GM12878 (cell line): Measurements from ENCODE around the gene CYTIP. TPM values are rescaled to one million over a fixed set of nuclear protein-coding genes. Genes with fewer than 3 reads are reported as not detected.
A peak's percentile ranks its signal among the peaks of the same experiment; 100 is the strongest.

Experiments
- ATAC-seq: fragments of 200-7000 bp; cut with Tn5 transposase; 3 replicates; pipeline ENCODE4 v1.9.1; 2020; ENCODE audit warnings: mild to moderate bottlenecking, moderate library complexity
- BruUV-seq: library from RNA; stranded (reverse); fragments of 400-500 nt; replicated peaks from 2 replicates; lab custom pipeline; 2021; lab: Mats Ljungman, UMichigan
- CTCF ChIA-PET: fragments of 300-600 bp; sonication (Branson Sonifier 250); formaldehyde crosslinking; extraction: SDS; loops from one replicate; lab custom pipeline; 2021; ENCODE audit warnings: inconsistent platforms; lab: Yijun Ruan, JAX
- POLR2A ChIA-PET: fragments of 350-600 bp; formaldehyde crosslinking; extraction: SDS; loops from one replicate; lab custom pipeline; 2021; ENCODE audit warnings: inconsistent platforms; lab: Charles Lee
- RAD21 ChIA-PET: fragments of 300-600 bp; sonication (Branson Sonifier 250); formaldehyde crosslinking; loops from one replicate; lab custom pipeline; 2023; ENCODE audit warnings: antibody characterized with exemption; ENCODE audit not compliant: unreplicated experiment; lab: Charles Lee
- SMC1A ChIA-PET: fragments of 300-600 bp; sonication (Branson Sonifier 250); formaldehyde crosslinking; loops from one replicate; lab custom pipeline; 2023; ENCODE audit not compliant: unreplicated experiment, uncharacterized antibody; lab: Charles Lee
- DNase-seq: peaks from one replicate; pipeline ENCODE4 v3.0.0-alpha.2; 2011; ENCODE audit warnings: low read depth, low spot score
- FAIRE-seq: peaks from 3 replicates; lab custom pipeline; 2011; peaks lifted over from hg19 to GRCh38; lab: Jason Lieb, UNC
- H2AFZ ChIP-seq: 2 replicates; pipeline ENCODE4 v1.6.0; 2011; ENCODE audit warnings: low read depth, low read length, control low read depth; ENCODE audit not compliant: control insufficient read depth
- H3K27ac ChIP-seq: 2 replicates; pipeline ENCODE4 v1.5.1; 2011; ENCODE audit warnings: control low read depth; ENCODE audit not compliant: control insufficient read depth, insufficient read depth
- H3K27me3 ChIP-seq, 2 experiments: replicated peaks in 1 of 2; 2 replicates each; pipeline versions ENCODE4 v1.6.0 to v1.6.1; 2011; ENCODE audit warnings: low read length in 1 of 2; ENCODE audit not compliant: control insufficient read depth in 2 of 2, insufficient read depth in 2 of 2
- H3K36me3 ChIP-seq, 2 experiments: 2 replicates each; pipeline ENCODE4 v1.5.1; 2011; ENCODE audit warnings: low read length in 1 of 2; ENCODE audit not compliant: control insufficient read depth in 2 of 2, insufficient read depth in 2 of 2
- H3K4me1 ChIP-seq: 2 replicates; pipeline ENCODE4 v1.6.1; 2011; ENCODE audit warnings: mild to moderate bottlenecking, low read length, moderate library complexity, mixed read lengths; ENCODE audit not compliant: control insufficient read depth, insufficient read depth
- H3K4me2 ChIP-seq: 2 replicates; pipeline ENCODE4 v1.6.0; 2011; ENCODE audit warnings: control low read depth; ENCODE audit not compliant: control insufficient read depth, insufficient read depth
- H3K4me3 ChIP-seq: fragments of 200-600 bp; sonication (generic); 2 replicates; pipeline ENCODE4 v1.5.1; 2016
- H3K79me2 ChIP-seq: 2 replicates; pipeline ENCODE4 v1.6.0; 2011; ENCODE audit warnings: low read length; ENCODE audit not compliant: control insufficient read depth, insufficient read depth
- H3K9ac ChIP-seq: 2 replicates; pipeline ENCODE4 v1.8.0; 2011; ENCODE audit warnings: low read length, control low read depth, mixed read lengths; ENCODE audit not compliant: control insufficient read depth, insufficient read depth
- H3K9me3 ChIP-seq: replicated peaks from 3 replicates; pipeline ENCODE4 v1.5.1; 2011; ENCODE audit warnings: mild to moderate bottlenecking, low read length; ENCODE audit not compliant: control insufficient read depth, insufficient read depth
- H4K20me1 ChIP-seq: 2 replicates; pipeline ENCODE4 v1.6.0; 2011; ENCODE audit not compliant: control insufficient read depth, insufficient read depth
- ATF2 ChIP-seq: IDR thresholded peaks from 2 replicates; pipeline ENCODE4 v1.6.1; 2012; ENCODE audit warnings: low read length, inconsistent platforms
- CBX5 ChIP-seq: sonication (generic); IDR thresholded peaks from 2 replicates; pipeline ENCODE4 v1.6.1; 2016; ENCODE audit warnings: low read depth, moderate library complexity, mild to moderate bottlenecking, inconsistent platforms
- MLLT1 ChIP-seq: fragments of 450-650 bp; IDR thresholded peaks from 2 replicates; pipeline ENCODE4 v1.6.1; 2016; ENCODE audit warnings: mild to moderate bottlenecking
- MYB ChIP-seq: fragments of 150-350 bp; IDR thresholded peaks from 2 replicates; pipeline ENCODE4 v1.6.1; 2014; ENCODE audit warnings: mild to moderate bottlenecking, low read depth, low read length, borderline replicate concordance
- PRDM15 ChIP-seq: fragments of 450-650 bp; formaldehyde crosslinking; IDR thresholded peaks from 2 replicates; pipeline ENCODE4 v1.4.0; 2020; ENCODE audit warnings: mild to moderate bottlenecking, moderate library complexity
- SMC3 ChIP-seq: IDR thresholded peaks from 2 replicates; pipeline ENCODE4 v1.6.1; 2011; ENCODE audit warnings: low read length, improper control_type of control experiment, borderline replicate concordance
- STAT1 ChIP-seq: fragments of 450-650 bp; conservative IDR thresholded peaks from 2 replicates; pipeline ENCODE4 v1.6.1; 2014; ENCODE audit warnings: antibody characterized with exemption, mild to moderate bottlenecking
- ZBTB33 ChIP-seq: fragments of 450-650 bp; IDR thresholded peaks from 2 replicates; pipeline ENCODE4 v1.6.1; 2017; ENCODE audit warnings: mild to moderate bottlenecking
- ZNF592 ChIP-seq: fragments of 450-650 bp; IDR thresholded peaks from 2 replicates; pipeline ENCODE4 v1.6.1; 2017; ENCODE audit warnings: mild to moderate bottlenecking, moderate library complexity
- WGBS: methylation state at CpG from one replicate; pipeline ENCODE4 v1.1.6; 2016; ENCODE audit warnings: low lambda C conversion rate; ENCODE audit not compliant: insufficient replicate concordance, insufficient coverage; ENCODE audit errors: missing lambda C conversion rate; 5-methylcytosine and 5-hydroxymethylcytosine counted together
- in situ Hi-C: fragments of 300-500 bp; cut with MboI; formaldehyde crosslinking; loops from 9 replicates; pipeline ENCODE4 v1.14.3; 2018; ENCODE audit warnings: mixed read lengths
- intact Hi-C: fragments of 100-400 bp; cut with micrococcal nuclease; formaldehyde crosslinking; loops from one replicate; pipeline ENCODE4 v1.14.2; 2022; ENCODE audit not compliant: unreplicated experiment
- polyA plus RNA-seq, 11 experiments: library from polyadenylated mRNA; depleted of rRNA in 4 of 11; unstranded in 6 of 11; stranded (reverse) in 5 of 11; fragments of >200 nt; fragmentation: Nextera tagmentation in 4 of 11; fragmentation: Illumina TruSeq in 1 of 11; extraction: Ambion mirVana in 4 of 11; extraction: Trizol in 1 of 11; gene quantifications; 1 replicate in 1 of 11; 2 replicates in 10 of 11; pipeline versions ENCODE4 v1.2.1 to v1.2.3, GENCODE V29; 2011 to 2016; ENCODE audit warnings: inconsistent platforms in 2 of 11, missing spikeins in 2 of 11, low read depth in 1 of 11
- total RNA-seq, 4 experiments: library from RNA; depleted of rRNA in 3 of 4; stranded (reverse); fragments of >200 nt in 3 of 4; fragmentation: Illumina TruSeq in 1 of 4; extraction: Trizol in 1 of 4; gene quantifications; 2 replicates each; pipeline versions ENCODE4 v1.2.1 to v1.2.3, GENCODE V29; 2013 to 2021

The CYTIP gene
- total and polyA plus RNA-seq, 10 of the 15 experiments (the other 5 are each of a cell fraction or from before 2014, with no cell fraction given), result 55.1 to 178 (median 73.4) TPM

GRCh38 chr2:157404363-157404762 lies 39.5 kb downstream of the CYTIP start:
- no peak overlapping the region; the same call in 1 of the 2 replicates for H3K27ac ChIP-seq
- H3K9ac ChIP-seq, result no peak overlapping the region
- no peaks in the 10 kb centered on the region for H3K27me3 ChIP-seq
- no peaks in the 10 kb centered on the region for H3K36me3 ChIP-seq
- ChIA-PET RAD21 (interaction anchor here (0.5 to 2.6 kb wide), 20 partner anchors 10 to 596 kb away, joined by 3 to 36 read pairs (median 6); partner anchors contain the start of genes CYTIP and ERMN), POLR2A (interaction anchor here (0.7 to 1.8 kb wide), 10 partner anchors 9 to 63 kb away, joined by 3 to 16 read pairs (median 4); partner anchors contain the start of gene CYTIP), CTCF (interaction anchor here (0.8 to 3.3 kb wide), 15 partner anchors 10 to 102 kb away, joined by 3 to 25 read pairs (median 5); partner anchors contain the start of gene ERMN), SMC1A (interaction anchor here (0.6 to 4.7 kb wide), 33 partner anchors 9 to 103 kb away, joined by 3 to 55 read pairs (median 5); partner anchors contain the start of gene CYTIP)
- no peak overlapping the region for H2AFZ ChIP-seq
- FAIRE-seq (no peak), ATAC-seq (peak; percentile 99), DNase-seq (peak; percentile 85)
- WGBS, result 0% methylated on average over 2 of the region's 2 CpGs
- no peaks in the 10 kb centered on the region for H4K20me1 ChIP-seq
- peaks cover 6% of the 10 kb centered on the region; the same call in 2 of the 3 replicates for H3K9me3 ChIP-seq
- no TSS peak for BruUV-seq
- intact Hi-C loops, result loop anchor here (1.0 to 2.0 kb wide), 4 partner anchors 9 to 78 kb away; no protein-coding TSS in a partner anchor
- H3K4me1 ChIP-seq, result peaks cover 7% of the 10 kb centered on the region
- in situ Hi-C loops, result loop anchor here (25.0 kb wide), 1 partner anchor 892 kb away; no protein-coding TSS in a partner anchor
- H3K4me2 ChIP-seq, result peak overlapping the region; percentile 25; the same call in 1 of the 2 replicates
- H3K79me2 ChIP-seq, result no peaks in the 10 kb centered on the region
- no peak overlapping the region for H3K4me3 ChIP-seq
- TF ChIP-seq SMC3 (0 out of 2 replicates have a peak, but pooled peaks have one; percentile 22), CBX5 (peak; percentile 66; the same call in 1 of the 2 replicates), PRDM15 (CRISPR knock-in tag) (no peak), MLLT1 (peak; percentile 64), STAT1 (no peak), ZBTB33 (no peak), MYB (no peak), ATF2 (peak; percentile 99), ZNF592 (no peak)
